NCI-H1694 (cell line): ENCODE measurements around the gene DVL1.
"Not testable (repeated sequence)": the region's sequence is repeated elsewhere in the genome, so short reads cannot be mapped to it uniquely, and the experiment has no call there.

Source experiments
- DNase-seq: peaks from one replicate; lab custom pipeline; 2025; lab: John Stamatoyannopoulos, UW

Gene DVL1

DNA sequence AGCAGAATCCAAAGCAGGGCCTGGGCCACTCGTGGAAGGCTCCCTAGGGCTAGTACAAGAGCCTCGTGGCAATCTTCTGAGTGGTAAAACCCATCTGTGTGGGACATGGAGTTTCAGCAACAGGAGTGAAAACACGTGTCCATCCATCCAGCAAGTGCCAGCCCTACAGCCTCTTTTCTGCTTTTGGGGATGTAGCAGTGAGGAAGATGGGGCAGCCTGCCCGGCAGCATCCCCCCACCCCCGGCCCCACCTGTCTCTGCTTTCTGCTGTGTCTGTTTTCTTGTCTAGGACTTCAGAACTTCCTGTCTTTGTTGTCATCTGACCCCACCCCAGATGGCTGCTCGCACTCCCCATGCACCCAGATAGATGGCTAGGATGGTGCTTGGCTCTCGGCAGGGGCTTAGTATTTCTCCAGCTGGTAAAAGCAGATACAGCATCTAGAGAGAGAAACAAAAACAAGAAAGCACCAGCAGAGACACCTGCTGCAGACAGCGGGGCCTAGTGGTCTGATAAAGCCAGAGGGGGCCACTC is 23.1 kb downstream of the DVL1 start:
- no peak for DNase-seq

DNA sequence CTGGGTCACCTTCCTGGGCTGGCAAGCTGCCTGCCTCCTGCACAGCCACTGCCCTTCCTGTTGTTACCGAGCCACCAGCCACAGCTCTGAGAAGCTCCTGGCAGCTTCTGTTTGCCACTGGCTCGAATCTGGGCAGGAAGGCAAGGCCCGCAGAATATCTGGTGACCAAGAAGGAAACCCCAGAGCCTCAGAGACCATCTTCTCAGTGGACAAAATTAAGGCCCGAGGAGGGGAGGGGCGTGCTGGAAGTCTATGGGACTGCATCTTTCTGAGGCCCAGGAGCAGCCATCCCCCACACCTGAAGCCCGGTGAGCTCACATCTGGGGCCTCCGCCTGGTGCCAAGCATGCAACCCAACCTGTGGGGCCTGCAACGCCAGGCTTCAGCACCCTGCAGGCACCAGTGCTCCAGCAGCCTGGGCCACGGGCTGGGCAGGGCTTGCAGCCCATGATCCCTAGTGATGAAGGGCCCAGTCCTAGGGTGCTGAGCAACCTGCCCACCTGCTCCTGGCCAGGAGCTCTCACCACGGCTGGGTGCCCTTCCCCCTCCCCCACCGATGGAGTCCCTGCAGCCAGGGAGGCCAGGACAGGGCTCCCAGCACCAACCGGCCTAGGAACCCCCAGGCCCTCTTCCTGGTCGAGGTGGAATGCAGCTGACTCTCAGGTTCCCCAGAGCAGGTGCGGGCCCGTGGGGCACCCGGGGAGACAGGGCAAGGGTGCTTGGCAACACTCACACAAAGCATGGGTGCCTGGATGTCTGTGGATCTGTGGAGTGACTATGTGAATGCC is 23.7 kb downstream of the DVL1 start:
- no peak for DNase-seq

DNA sequence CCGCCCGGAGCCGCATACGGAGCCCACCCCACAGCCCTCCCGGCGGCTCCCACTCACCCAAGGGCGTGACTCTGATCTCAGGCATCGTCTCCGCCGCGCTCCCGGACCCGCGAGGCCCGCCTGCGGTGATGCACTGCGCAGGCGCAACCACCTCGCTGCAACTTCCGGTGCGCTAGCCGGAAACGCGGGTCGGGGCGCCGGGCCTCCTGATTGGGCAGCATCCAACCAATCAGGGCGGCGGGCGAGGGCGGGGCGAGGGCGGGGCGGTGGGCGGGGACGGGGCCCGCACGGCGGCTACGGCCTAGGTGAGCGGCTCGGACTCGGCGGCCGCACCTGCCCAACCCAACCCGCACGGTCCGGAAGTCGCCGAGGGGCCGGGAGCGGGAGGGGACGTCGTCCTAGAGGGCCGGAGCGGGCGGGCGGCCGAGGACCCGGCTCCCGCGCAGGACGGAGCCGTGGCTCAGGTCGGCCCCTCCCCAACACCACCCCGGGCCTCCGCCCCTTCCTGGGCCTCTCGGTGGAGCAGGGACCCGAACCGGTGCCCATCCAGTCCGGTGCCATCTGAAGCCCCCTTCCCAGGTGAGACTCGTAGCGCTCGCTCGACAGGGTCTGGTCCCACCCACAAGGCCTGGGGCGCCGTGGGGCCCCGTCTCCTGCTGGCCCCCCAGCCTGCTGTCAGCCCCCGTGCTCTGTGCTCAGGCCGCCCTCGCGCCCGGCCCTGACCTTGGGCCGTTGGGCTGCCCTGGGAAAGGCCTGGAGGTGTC is 24.5 kb downstream of the DVL1 start, which contains the start of the genes CPTP and INTS11:
TSS of gene CPTP (plus strand) at position 279 of the 764 bp plus-strand sequence. CDS start 2,109 bp downstream, outside the sequence.
TSS of gene INTS11 (minus strand) at position 137 of the 764 bp plus-strand sequence. CDS start at position 85, 52 bp downstream.
- DNase-seq, result no peak

DNA sequence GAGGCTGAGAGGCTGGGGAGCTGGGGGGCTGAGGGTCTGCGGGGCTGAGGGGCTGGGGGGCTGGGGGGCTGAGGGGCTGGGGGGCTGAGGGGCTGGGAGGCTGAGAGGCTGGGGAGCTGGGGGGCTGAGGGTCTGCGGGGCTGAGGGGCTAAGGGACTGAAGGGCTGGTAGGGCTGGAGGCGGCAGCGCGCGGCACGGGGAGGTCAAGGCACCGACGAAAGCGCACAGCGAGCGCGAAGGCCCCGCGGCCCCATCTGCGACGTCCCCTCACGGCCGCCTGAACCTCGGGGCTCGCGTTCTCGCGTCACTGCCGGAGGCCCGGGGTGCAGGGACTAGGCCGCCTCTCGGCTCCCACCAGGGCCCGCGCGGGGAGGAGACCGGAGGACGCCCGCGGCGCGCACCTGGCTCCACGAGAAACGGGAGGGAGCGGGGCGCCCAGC is 25.1 kb downstream of the DVL1 start:
- no peak for DNase-seq

DNA sequence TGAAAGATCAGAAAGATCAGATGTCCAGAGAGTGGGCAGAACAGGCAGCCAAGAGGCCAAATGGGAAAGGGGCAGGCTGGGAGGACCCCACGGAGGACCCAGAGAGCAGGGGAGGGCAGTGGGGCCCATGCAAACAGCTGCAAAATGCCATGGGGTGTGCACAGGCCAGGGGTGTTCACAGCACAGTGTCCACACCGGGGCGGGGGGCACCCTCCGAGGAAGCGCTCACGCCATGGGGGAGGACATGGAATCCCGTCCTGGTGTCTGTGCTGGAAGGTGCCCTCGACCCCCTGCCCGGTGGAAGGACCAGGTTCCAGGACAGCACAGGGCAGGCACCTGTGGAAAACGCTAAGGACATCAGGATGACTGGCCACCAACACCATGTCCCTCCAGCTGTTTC is 26.3 kb downstream of the DVL1 start:
- DNase-seq, result no peak

DNA sequence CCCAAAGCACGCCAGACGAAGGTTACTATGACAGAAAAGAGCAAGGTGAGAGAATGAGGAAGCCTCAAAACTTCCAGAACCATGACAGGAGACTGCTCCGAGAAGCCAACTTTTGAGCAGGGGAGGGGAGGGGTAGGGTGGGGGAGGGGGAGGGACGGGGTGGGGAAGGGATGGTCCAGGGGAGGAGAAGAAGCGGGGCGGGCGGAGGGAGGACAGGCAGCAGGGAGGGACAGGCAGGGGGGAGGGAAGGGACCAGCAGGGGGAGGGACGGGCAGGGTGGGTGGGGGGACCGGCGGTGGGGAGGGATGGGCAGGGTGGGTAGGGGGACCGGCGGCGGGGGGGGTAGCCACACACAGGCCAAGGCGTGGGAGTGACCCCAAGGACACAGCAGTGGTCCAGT is 26.8 kb downstream of the DVL1 start:
- no peak for DNase-seq

DNA sequence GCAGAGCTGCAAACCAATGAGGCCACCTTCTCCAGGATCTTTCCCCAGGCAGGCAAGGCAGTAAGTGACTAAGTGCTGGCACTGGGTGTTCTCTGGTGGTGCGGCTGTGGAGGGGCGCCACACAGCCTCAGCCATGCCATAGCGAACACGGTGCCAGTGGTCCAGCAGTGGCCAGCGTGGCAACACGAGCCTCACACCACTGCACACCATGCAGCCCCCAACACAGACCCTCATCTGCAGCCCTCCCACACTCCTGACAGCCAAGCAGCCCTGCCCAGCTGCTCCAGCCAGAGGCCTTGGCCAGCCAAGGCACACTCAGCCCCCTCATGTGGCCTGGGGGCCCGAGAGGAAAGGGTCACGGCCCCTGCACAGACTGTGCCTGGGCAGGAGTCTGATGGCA is 27.7 kb downstream of the DVL1 start:
- DNase-seq, result no peak

DNA sequence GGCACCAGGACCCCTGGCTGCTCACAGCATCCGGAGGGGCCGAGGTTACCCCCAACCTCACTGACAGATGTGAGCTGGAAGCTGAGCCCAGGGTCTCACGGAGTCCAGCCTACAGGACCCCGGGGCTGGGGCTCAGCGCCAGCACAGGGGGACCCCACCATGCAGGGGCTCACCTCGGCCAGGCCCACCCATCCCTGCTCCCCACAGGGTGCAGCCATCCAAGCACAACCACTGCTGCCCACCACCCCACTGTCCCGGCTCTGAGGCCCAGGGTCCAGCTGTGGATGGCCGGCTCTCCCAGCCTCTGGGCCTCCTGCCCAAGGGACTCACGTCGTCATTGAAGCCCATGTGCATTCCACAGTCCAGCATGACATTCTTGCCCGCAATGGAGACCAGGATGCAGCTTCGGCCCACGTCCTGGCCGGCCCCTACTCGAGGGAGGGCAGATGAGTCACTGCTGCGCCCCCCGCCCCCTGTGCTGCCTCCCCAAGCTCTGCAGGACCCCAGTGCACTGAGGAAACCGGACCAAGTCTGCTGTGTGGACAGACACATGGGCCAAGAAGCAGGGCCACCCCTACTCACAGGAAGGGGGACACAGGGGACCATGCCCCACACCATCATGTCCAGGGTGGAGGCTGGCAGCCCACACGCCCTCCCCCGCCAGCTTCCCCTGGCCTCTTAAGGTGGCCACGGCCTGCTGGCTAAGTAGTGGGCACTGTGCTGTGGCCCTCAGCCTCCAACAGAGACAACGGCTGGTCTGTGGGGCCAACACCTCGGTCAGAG is 28.4 kb downstream of the DVL1 start:
- no peak for DNase-seq

DNA sequence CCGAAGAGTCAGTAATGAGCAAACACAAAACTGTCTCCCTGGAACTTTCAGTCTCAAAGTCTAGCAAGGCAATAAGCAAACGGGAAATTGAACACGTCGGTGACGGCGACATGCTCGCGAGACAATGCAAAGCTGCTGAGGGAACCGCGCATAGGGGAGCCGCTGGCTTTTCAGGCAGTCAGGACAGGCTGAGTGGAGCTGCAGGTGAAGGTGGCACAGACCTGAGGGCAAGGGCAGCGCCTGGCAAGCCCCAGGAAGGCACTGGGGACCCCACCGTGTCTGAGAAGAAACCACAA is 29.6 kb downstream of the DVL1 start:
- no peak for DNase-seq

DNA sequence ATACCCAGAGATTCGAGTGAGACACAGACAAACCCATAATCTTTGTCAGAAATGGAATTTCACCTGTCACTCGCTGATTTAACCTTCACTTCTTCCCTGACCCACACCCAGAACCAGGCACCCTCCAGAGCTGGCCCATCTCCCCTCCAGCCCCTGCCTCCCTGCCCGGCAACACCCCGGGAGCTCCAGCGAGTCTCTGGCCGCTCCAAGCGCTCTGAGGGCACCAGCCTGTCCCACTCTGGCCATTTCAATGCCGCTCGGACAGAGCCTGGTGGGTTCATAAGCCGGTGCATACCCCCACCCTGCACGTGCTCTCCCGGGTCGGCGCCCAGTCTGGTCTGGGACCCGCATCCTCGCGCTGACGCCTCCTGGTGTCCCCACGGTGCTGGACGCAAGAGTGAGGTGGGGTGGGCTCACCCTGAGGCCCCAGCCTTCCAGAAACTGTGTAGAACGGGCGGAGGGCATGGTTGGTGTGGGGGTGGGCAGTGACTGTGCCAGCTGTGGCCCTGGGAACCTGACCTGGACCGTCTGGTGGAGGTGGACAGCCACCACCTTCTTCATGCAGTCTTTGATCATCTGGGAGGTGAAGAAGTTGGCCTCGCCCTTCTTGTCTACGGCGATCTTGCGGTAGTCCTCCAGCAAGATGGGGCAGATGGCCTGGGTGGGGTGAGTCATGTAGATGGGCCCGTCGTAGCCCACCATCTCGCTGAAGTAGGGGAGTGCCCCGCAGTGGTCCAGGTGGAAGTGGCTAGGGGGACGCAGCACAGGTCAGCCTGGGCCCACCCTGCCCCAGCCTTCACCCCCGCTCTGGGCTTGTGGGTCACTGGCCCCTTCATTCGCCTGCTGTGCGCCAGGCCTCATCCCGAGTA is 30.2 kb downstream of the DVL1 start:
- no peak for DNase-seq

DNA sequence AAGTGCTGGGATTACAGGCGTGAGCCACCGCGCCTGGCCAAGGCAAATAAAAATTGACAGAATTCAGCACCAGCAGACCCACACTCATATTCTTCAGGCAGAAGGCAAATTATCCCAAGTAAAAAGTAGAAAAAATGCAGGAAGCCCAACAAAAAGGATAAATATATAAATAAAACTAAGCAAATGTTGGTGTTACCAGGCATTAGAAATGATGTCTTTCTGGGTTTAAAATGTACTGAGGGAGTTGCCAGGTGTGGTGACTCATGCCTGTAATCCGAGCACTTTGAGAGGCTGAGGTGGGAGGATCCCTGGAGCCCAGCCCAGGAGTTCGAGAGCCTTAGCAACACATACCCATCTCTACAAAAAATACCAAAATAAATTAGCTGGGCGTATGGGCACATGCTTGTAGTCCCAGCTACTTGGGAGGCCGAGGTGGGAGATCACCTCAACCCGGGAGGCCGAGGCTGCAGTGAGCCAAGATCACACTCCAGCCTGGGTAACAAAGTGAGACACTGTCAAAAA is 31.0 kb downstream of the DVL1 start:
- DNase-seq, result peak; percentile 67

DNA sequence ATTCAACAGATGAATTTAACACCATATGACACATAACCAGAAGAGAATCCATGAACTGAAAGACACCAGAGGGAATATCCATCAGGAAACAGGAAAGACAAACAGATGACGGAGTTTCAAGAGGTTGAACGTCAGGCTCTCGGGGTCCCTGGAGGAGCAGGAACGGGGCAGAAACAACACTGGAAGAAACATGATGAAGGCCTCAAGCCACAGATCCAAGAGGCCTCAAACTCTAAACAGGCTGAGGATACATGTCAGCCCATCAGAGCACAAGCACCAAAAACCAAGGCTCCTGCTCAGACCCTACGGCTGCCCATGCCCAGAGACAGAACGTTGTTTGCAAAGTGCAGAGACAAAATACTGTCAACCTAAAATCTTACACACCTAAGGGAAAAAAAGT is 31.8 kb downstream of the DVL1 start:
- DNase-seq, result no peak

DNA sequence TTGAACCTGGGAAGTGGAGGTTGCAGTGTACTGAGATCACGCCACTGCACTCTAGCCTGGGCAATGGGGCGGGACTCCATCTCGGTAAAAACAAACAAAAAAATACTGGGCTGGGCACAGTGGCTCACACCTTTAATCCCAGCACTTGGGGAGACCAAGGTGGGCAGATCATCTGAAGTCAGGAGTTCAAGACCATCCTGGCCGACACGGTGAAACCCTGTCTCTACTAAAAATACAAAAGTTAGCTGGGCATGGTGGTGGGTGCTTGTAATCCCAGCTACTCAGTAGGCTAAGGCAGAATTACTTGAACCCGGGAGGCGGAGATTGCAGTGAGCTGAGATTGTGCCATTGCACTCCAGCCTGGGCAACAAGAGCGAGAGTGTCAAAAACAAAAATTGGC is 33.0 kb downstream of the DVL1 start:
- not testable (repeated sequence) for DNase-seq

DNA sequence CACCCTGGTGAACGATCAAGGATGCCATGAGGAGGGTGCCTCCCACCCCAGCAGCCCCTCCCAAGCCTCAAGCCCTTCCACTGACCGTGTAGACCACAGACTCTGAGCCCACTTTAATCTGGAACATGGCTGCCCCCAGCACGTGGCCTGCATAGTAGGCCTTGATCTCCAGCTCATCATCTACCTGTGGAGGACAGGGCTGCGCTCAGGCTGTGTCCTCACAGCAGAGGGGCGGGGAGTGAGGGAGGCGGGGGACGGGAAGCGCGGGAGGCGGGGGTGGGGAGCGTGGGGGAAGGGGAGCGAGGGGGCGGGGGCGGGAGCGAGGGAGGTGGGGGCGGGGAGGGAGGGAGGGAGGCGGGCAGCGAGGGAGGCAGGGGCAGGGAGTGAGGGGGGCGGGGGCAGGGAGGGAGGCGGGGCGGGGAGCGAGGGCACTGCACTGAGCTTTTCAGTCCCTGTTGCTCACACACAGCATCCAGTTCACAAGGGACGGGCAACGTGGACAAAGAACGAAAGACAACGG is 33.7 kb downstream of the DVL1 start:
- no peak for DNase-seq

DNA sequence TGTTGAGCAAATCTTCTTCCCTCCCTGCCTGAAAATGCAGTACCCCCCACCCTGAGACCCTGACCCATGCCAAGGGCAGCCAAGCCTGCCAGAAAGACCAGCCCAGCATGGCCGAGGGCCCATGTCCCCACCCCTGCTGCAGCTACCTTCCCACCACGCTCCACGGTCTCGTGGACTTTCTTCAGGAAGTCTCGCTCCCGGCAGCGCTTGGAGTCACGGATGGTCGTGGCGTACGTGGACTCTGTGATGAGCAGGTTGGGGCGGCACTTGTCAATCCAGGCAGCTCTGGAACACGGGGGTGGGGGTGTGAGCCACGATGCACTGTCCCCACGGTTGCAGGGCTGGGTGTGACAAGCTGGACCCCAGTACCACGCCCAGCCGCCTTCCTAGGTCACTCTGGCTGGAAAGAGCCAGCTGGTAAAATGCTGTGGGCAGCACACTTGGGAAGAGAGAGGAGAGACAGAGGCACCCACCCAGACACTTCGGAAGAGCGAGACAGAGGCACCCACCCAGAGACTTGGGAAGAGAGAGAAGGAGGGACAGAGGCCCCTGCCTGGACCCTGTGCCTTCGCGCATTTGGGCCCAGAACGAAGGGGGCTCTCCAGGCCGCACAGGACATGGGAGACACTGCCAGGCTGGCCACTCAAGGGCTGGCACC is 34.4 kb downstream of the DVL1 start:
- no peak for DNase-seq

DNA sequence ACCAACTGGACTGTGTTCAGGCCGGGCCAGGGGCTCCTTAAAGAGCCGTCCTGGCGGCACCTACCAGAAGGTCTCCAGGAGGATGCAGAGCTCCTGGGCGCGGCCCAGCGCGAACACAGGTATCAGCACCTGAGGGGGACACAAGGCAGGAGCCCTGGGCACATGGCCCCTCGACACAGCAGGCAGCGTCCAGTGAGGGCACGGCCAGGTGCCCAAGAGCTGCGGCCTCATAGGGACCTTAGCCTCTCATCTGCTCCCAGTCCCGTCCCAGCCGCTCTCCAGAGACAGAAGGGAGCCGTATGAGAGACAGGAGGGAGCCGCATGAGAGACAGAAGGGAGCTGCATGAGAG is 35.0 kb downstream of the DVL1 start:
- no peak for DNase-seq

DNA sequence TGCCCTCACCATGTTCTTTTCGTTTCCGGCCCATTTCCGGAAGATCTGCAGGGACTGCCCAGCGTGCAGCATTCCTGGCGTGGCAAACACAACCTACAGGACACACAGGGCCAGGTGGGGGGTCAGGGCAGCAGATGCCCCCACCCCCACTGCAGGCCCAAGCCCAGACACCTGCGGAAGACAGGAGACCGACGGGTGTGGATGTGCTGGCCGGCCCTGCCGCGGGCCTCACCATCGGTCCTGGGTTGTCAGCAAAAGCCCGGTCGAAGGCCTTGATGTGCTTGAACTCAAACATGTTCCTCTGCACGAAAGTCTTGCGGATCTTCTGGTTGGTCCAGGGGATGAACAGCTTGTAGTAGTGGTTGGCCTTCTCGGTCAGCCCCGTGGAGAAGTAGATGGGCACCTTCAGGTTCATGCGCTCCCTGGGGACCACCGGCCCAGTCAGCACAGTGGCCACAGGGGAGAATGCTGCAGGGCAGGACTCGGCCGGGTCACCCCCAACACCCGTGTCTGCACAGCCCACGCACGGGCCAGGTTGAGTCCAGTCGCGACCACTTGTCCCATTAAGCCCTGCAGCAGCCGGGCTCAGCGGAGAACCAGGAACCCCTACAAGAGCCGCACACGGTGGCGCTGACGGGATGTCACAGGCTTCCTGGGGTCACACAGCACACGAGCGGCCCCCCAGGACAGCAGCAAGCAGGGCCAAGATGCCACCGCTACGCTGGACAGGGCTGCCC is 35.5 kb downstream of the DVL1 start:
- no peak for DNase-seq

DNA sequence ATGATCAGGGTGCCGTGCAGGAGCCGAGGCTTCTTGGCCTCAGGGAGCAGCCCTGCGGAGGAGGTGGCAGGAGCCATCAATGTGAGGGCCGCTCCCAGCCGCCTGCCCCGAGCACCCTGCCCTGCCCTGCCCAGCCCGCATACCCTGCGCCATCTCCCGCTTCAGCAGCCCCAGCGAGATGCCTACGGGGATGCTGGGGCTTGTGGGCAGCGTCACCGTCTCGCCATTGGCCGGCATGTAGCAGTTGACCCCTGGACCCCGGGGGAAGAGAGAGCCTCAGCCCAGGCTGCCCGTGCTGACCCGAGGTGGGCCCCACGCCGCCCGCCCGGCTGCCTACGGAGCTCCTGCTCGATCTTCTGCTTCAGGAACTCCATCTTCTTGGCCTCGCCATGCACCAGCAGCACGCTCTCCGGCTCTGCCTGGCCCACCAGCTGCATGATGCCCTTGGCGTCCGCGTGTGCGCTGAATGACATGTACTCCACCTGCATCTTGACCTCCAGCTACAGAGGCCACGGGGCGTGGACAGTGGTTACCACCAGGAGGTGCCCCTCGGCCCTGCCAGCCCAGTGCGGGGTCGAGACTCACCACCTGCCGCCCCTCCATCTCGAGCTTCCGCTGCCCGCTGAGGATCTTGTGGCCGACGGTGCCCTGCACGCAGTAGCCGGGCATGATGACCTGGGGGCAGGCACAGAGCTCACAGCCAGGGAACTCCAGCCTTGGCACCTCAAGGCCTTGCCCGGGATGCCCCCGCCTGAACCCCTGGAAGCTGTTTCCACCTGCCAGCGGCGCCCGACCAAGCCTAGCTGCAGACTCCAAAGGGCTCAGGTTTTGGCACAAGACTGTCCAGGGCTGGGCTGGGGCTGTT is 36.5 kb downstream of the DVL1 start:
- DNase-seq, result no peak
